Chondrocyte (in vitro differentiated cells): Measurements from ENCODE around the gene SMAD2. TPM values are rescaled to one million over a fixed set of nuclear protein-coding genes. Genes with fewer than 3 reads are reported as not detected.

Source experiments
- DNase-seq: peaks from one replicate; pipeline ENCODE4 v3.0.0; 2021; ENCODE audit warnings: mixed read lengths, low spot score
- H3K27ac Mint-ChIP-seq: one replicate; pipeline ENCODE4 v1.8.0; 2021; ENCODE audit warnings: mild to moderate bottlenecking, moderate library complexity, mixed read lengths; ENCODE audit not compliant: unreplicated experiment
- H3K27me3 Mint-ChIP-seq: 2 replicates; pipeline ENCODE4 v1.8.0; 2021; ENCODE audit warnings: low read depth, mixed read lengths
- H3K36me3 Mint-ChIP-seq: 2 replicates; pipeline ENCODE4 v1.8.0; 2021; ENCODE audit warnings: low read depth, mixed read lengths
- H3K4me1 Mint-ChIP-seq: 2 replicates; pipeline ENCODE4 v1.8.0; 2021; ENCODE audit warnings: low read depth, mild to moderate bottlenecking, mixed read lengths
- H3K4me3 Mint-ChIP-seq: one replicate; pipeline ENCODE4 v1.8.0; 2021; ENCODE audit warnings: mild to moderate bottlenecking, moderate library complexity, mixed read lengths; ENCODE audit not compliant: unreplicated experiment
- H3K9me3 Mint-ChIP-seq: 2 replicates; pipeline ENCODE4 v1.8.0; 2021; ENCODE audit warnings: low read depth, mixed read lengths
- total RNA-seq: library from RNA; stranded (reverse); gene quantifications from 3 replicates; pipeline ENCODE4 v1.2.1, GENCODE V29; 2021
- TF ChIP-seq, protein P1 (sequence below): fragments of 200-600 bp; sonication (generic); IDR thresholded peaks from 2 replicates; pipeline ENCODE4 v1.5.0; 2021; ENCODE audit warnings: antibody characterized with exemption, mild to moderate bottlenecking, moderate library complexity

Gene SMAD2
- total RNA-seq, 1 donor from 2014 or later = 151 TPM

DNA sequence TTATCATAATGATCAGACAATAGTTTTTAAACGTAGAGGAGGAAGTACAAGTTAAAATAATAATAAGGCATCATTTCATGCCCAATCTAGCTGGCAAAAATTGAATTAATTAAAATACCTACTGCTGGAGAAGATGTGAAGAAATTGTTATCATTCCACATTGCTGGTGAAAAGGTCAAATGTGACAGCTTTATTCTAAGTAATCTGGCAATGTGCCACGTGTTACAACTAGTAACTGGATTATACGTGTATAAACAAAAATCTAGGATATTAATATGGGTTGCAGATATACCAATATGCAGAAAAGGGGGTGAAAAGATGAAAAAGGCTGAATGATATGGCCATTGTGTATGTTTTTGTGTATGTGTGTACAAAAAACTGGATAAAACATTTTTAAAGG lies 32.4 kb downstream of the SMAD2 start:
- no peak overlapping the region for H3K4me3 Mint-ChIP-seq
- peaks cover 11% of the 10 kb centered on the region for H3K9me3 Mint-ChIP-seq
- TF ChIP-seq, protein P1, sequence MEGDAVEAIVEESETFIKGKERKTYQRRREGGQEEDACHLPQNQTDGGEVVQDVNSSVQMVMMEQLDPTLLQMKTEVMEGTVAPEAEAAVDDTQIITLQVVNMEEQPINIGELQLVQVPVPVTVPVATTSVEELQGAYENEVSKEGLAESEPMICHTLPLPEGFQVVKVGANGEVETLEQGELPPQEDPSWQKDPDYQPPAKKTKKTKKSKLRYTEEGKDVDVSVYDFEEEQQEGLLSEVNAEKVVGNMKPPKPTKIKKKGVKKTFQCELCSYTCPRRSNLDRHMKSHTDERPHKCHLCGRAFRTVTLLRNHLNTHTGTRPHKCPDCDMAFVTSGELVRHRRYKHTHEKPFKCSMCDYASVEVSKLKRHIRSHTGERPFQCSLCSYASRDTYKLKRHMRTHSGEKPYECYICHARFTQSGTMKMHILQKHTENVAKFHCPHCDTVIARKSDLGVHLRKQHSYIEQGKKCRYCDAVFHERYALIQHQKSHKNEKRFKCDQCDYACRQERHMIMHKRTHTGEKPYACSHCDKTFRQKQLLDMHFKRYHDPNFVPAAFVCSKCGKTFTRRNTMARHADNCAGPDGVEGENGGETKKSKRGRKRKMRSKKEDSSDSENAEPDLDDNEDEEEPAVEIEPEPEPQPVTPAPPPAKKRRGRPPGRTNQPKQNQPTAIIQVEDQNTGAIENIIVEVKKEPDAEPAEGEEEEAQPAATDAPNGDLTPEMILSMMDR = no peak
- peaks cover 35% of the 10 kb centered on the region for H3K4me1 Mint-ChIP-seq
- H3K27me3 Mint-ChIP-seq = no peaks in the 10 kb centered on the region
- no peak overlapping the region for H3K27ac Mint-ChIP-seq
- no peak for DNase-seq
- H3K36me3 Mint-ChIP-seq = peaks cover 7% of the 10 kb centered on the region

- H3K4me1 Mint-ChIP-seq = peaks cover 32% of the 10 kb centered on the region
Measured at GRCh38 chr18:47895565-47896250, 34.8 kb downstream of the SMAD2 start.

GRCh38 chr18:47893939-47894699 lies 36.3 kb downstream of the SMAD2 start:
- TF ChIP-seq, protein P1 = no peak
- no peak overlapping the region for H3K4me3 Mint-ChIP-seq

More at GRCh38 chr18:47895565-47896250, 34.8 kb downstream of the SMAD2 start:
- Mint-ChIP-seq H3K9me3 (peaks cover 6% of the 10 kb centered on the region), H3K27ac (no peak overlapping the region), H3K36me3 (peaks cover 7% of the 10 kb centered on the region), H3K4me3 (no peak overlapping the region), H3K27me3 (no peaks in the 10 kb centered on the region)
- TF ChIP-seq, protein P1 = no peak
- DNase-seq = no peak

DNA sequence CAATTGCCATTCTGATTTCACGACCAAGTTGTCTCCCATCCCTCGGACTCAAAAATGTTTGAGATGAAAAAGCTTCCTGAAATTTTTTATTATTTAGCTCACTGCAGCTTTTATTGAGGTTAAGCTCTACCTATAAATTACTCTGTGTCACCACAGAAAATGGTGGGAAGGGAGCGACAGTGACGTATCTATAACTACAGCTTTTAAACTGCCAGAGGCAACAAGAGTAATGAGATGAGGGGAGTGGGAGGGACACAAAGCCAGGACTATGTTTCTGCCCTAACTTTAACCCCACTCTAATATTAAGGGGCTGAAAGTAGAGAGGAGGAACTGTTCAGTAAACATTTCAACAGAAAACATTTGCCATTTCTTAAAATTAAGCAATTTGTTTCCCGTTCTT lies 37.4 kb downstream of the SMAD2 start:
- peaks cover 21% of the 10 kb centered on the region for H3K4me1 Mint-ChIP-seq
- TF ChIP-seq, protein P1 = no peak
- H3K27me3 Mint-ChIP-seq = no peaks in the 10 kb centered on the region
- no peak overlapping the region for H3K4me3 Mint-ChIP-seq
- no peak overlapping the region for H3K27ac Mint-ChIP-seq
- no peak for DNase-seq
- H3K9me3 Mint-ChIP-seq = no peaks in the 10 kb centered on the region
- H3K36me3 Mint-ChIP-seq = peaks cover 8% of the 10 kb centered on the region

More at GRCh38 chr18:47893939-47894699, 36.3 kb downstream of the SMAD2 start:
- peak overlapping the region; percentile 9 for H3K27ac Mint-ChIP-seq
- H3K9me3 Mint-ChIP-seq = no peaks in the 10 kb centered on the region
- peaks cover 8% of the 10 kb centered on the region for H3K36me3 Mint-ChIP-seq
- H3K4me1 Mint-ChIP-seq = peaks cover 30% of the 10 kb centered on the region
- no peak for DNase-seq
- H3K27me3 Mint-ChIP-seq = no peaks in the 10 kb centered on the region

- Mint-ChIP-seq H3K9me3 (no peaks in the 10 kb centered on the region), H3K27me3 (no peaks in the 10 kb centered on the region), H3K4me3 (no peak overlapping the region), H3K27ac (no peak overlapping the region), H3K36me3 (peaks cover 11% of the 10 kb centered on the region), H3K4me1 (peaks cover 17% of the 10 kb centered on the region)
- TF ChIP-seq, protein P1 = no peak
- DNase-seq = no peak
Measured at GRCh38 chr18:47888156-47888555, 42.3 kb downstream of the SMAD2 start.
